Kidney (tissue), 14 donors: ENCODE results near the gene TRRAP. TPM values are rescaled to one million over a fixed set of nuclear protein-coding genes. Genes with fewer than 3 reads are reported as not detected.
"Not testable (repeated sequence)": the region's sequence is repeated elsewhere in the genome, so short reads cannot be mapped to it uniquely, and the experiment has no call there.

Experiments used
- DNase-seq, 5 donors: peaks; one replicate each; pipeline ENCODE4 v3.0.0-alpha.2; 2013 to 2020
- FAIRE-seq: peaks from 2 replicates; lab custom pipeline; 2012; peaks lifted over from hg19 to GRCh38; lab: Jason Lieb, UNC
- H3K27ac ChIP-seq, 2 donors: one replicate each; pipeline ENCODE4 v1.7.0; 2013; ENCODE audit warnings: low read depth in 2 of 2, low read length in 2 of 2, inconsistent platforms in 1 of 2
- H3K27me3 ChIP-seq: one replicate; pipeline ENCODE4 v1.7.1; 2013; ENCODE audit warnings: low read length, inconsistent platforms; ENCODE audit not compliant: control insufficient read depth, insufficient read depth
- H3K36me3 ChIP-seq, 3 donors: one replicate each; pipeline versions ENCODE4 v1.7.0 to v1.7.1; 2013; ENCODE audit warnings: low read length in 3 of 3, control low read depth in 1 of 3, inconsistent platforms in 1 of 3; ENCODE audit not compliant: insufficient read depth in 3 of 3, control insufficient read depth in 2 of 3
- H3K4me1 ChIP-seq, 3 donors: one replicate each; pipeline versions ENCODE4 v1.7.0 to v1.7.1; 2013; ENCODE audit warnings: low read length in 3 of 3, inconsistent platforms in 1 of 3, low read depth in 1 of 3; ENCODE audit not compliant: control insufficient read depth in 2 of 3, insufficient read depth in 2 of 3
- H3K4me3 ChIP-seq, 3 donors: one replicate each; pipeline versions ENCODE4 v1.7.0 to v1.8.1; 2013; ENCODE audit warnings: low read length in 3 of 3, control low read depth in 1 of 3, inconsistent platforms in 1 of 3
- H3K9ac ChIP-seq, 3 donors: one replicate each; pipeline versions ENCODE4 v1.7.0 to v1.7.1; 2013; ENCODE audit warnings: low read length in 3 of 3, control low read depth in 1 of 3, inconsistent platforms in 1 of 3
- H3K9me3 ChIP-seq, 3 donors: one replicate each; pipeline versions ENCODE4 v1.7.0 to v1.7.1; 2013; ENCODE audit warnings: low read length in 3 of 3, control low read depth in 1 of 3, inconsistent platforms in 1 of 3; ENCODE audit not compliant: control insufficient read depth in 2 of 3, insufficient read depth in 1 of 3
- intact Hi-C: fragments of 100-400 bp; cut with DNase I; formaldehyde crosslinking; loops from one replicate; pipeline ENCODE4 v1.11.1; 2022
- polyA plus RNA-seq: library from polyadenylated mRNA; stranded (reverse); fragments of 350-450 nt; fragmentation: Illumina TruSeq; extraction: RNeasy Lipid Tissue Mini Kit (QIAGEN cat#74804); gene quantifications from one replicate; pipeline ENCODE4 v1.2.3, GENCODE V29; 2014; ENCODE audit warnings: low read depth, low replicate concordance; ENCODE audit not compliant: insufficient read depth
- total RNA-seq: library from RNA; stranded (reverse); fragmentation: NEBNext Ultra II Directional; extraction: Animal tissue kit (Norgen Biotek cat#: 25700); gene quantifications from one replicate; pipeline ENCODE4 v1.2.1, GENCODE V29; 2021
- TF ChIP-seq, protein P1 (sequence below): IDR thresholded peaks from 3 replicates; pipeline ENCODE4 v1.5.1; 2012; ENCODE audit warnings: mild to moderate bottlenecking, moderate library complexity, borderline replicate concordance; ENCODE audit not compliant: insufficient read depth; ENCODE audit errors: extremely low read depth
- donor health status: control.
- donor health status: control.
- donor health status: control.
- donor health status: control.
- donor health status: control.
- donor health status: DM: yes; HTN: yes; CAD: no.
- donor health status: Normal renal cell carcinoma (clear cell type).

TRRAP gene
- total and polyA plus RNA-seq, 2 donors from 2014 or later: 7.0 to 47.7 TPM

DNA sequence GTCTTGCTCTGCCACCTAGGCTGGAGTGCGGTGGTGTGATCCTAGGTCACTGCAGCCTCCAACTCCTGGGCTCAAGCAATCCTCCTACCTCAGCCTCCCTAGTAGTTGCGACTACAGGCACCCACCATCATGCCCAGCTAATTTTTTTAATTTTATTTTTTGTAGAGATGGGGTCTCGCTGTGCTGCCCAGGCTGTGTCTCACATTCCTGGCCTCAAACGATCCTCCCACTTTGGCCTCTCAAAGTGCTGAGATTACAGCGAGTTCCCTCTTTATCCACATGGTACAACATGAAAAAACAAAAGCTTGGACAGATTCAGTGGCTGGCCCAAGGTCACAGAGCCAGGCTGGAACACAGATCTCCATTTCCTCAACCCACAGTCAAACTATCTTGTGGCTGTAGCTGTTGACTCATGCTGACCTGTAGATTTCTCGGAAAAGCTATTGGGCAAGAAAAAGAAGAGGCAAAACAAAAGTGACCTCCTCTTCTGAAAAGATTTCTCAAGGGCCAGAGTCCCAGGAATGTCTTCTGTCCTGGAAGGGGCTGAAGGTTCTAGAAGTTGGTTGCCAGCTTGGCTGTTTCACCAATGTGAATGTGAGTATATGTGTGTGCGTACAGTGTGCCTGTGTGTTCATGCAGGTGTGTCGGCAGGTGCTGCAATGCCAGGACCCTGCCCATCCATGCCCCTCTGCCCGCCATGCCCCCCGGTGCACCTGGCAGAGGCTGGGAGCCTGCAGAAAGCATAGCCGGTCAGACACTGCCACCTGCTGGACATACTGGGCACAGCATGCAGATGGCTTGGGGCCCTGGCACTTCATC lies 36.9 kb upstream of the TRRAP start:
- Histone ChIP-seq H3K4me1 (no peaks in the 10 kb centered on the region), H3K9me3 (no peaks in the 10 kb centered on the region), H3K36me3 (no peaks in the 10 kb centered on the region), H3K27me3 (no peaks in the 10 kb centered on the region), H3K9ac (no peak overlapping the region), H3K27ac (no peak overlapping the region), H3K4me3 (no peak overlapping the region)
- TF ChIP-seq, protein P1, sequence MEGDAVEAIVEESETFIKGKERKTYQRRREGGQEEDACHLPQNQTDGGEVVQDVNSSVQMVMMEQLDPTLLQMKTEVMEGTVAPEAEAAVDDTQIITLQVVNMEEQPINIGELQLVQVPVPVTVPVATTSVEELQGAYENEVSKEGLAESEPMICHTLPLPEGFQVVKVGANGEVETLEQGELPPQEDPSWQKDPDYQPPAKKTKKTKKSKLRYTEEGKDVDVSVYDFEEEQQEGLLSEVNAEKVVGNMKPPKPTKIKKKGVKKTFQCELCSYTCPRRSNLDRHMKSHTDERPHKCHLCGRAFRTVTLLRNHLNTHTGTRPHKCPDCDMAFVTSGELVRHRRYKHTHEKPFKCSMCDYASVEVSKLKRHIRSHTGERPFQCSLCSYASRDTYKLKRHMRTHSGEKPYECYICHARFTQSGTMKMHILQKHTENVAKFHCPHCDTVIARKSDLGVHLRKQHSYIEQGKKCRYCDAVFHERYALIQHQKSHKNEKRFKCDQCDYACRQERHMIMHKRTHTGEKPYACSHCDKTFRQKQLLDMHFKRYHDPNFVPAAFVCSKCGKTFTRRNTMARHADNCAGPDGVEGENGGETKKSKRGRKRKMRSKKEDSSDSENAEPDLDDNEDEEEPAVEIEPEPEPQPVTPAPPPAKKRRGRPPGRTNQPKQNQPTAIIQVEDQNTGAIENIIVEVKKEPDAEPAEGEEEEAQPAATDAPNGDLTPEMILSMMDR: peak; percentile 95
- FAIRE-seq (no peak), DNase-seq (peak; percentile 47 to 82 (median 66))
- intact Hi-C loops: loop anchor here (5.0 kb wide), 1 partner anchor 409 kb away; no protein-coding TSS in a partner anchor

DNA sequence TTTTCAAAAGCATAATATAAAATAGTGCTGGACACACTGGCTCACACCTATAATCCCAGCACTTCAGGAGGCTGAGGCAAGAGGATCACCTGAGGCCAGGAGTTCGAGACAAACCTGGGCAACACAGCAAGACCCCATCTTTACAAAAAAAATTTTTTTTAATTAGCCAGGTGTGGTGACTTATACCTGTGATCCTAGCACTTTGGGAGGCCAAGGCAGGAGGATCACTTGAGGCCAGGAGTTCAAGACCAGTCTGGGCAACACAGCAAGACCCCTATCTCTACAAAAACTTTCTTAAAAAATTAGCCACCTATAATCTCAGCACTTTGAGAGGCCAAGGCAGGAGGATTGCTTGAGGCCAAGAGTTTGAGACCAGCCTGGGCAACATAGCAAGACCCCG lies 35.8 kb upstream of the TRRAP start:
- not testable (repeated sequence) for DNase-seq, H3K36me3 ChIP-seq, H3K27ac ChIP-seq, H3K9ac ChIP-seq, H3K27me3 ChIP-seq, H3K4me3 ChIP-seq, FAIRE-seq, H3K9me3 ChIP-seq, H3K4me1 ChIP-seq
- intact Hi-C loops: loop anchor here (5.0 kb wide), 1 partner anchor 410 kb away; no protein-coding TSS in a partner anchor

DNA sequence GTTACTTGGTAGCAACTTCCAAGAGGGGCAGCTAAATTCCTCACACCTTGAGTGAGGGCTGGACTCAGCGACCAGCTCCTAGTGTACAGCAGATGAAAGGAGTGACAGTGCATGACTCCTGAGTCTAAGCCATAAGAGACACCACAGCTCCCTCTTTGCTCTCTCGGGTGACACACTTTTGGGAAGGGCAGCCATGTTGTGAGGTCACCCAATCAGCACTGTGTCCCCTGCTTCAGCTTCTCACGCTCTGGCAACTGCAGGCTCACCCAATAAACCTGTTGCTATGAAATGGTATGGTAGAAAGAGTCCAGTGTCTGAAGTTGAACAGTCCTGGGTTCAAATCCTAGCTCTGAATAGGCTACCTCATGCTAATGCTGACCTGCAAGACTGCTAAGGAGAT lies 29.4 kb upstream of the TRRAP start:
- no peak overlapping the region for H3K9ac ChIP-seq

DNA sequence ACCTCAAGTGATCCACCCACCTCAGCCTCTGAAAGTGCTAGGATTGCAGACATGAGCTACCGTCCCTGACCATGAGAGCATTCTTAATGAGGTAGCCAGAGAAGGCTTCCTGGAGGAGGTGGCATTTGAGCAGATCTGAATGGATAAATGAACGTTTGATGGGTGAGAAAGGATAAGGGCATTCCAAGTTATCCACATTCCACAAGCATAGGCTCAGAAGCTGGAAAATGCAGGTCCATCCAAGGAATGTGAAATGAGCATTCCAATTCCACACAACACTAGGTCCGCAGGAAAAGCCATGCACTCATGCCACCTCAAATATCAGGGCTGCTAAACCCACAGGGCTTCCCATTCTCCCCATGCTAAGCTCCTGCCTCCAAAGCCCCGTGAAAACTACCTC lies 25.5 kb upstream of the TRRAP start:
- H3K9me3 ChIP-seq: peaks cover 0 to 17% (median 3%) of the 10 kb centered on the region in 3 donors
- no peak overlapping the region for H3K4me3 ChIP-seq
- no peaks in the 10 kb centered on the region for H3K27me3 ChIP-seq
- FAIRE-seq (no peak), DNase-seq (no peak)
- no peaks in the 10 kb centered on the region for H3K36me3 ChIP-seq
- H3K27ac ChIP-seq: no peak overlapping the region
- TF ChIP-seq, protein P1: no peak
- H3K9ac ChIP-seq: no peak overlapping the region
- H3K4me1 ChIP-seq: no peaks in the 10 kb centered on the region
- intact Hi-C loops: no loop called here

More for the DNA sequence above, 29.4 kb upstream of the TRRAP start:
- Histone ChIP-seq H3K27me3 (no peaks in the 10 kb centered on the region), H3K4me3 (no peak overlapping the region), H3K9me3 (peaks cover 0 to 17% (median 3%) of the 10 kb centered on the region in 3 donors), H3K36me3 (no peaks in the 10 kb centered on the region), H3K4me1 (no peaks in the 10 kb centered on the region), H3K27ac (no peak overlapping the region)
- FAIRE-seq (no peak), DNase-seq (no peak)
- TF ChIP-seq, protein P1: no peak
- intact Hi-C loops: no loop called here
